Stomach (tissue), 4 donors: ENCODE results near the gene NARS2.

Experiments
- EP300 ChIP-seq: sonication (generic); formaldehyde crosslinking; IDR thresholded peaks from one replicate; pipeline ENCODE4 v1.6.1; 2017; ENCODE audit warnings: antibody characterized with exemption
- POLR2A ChIP-seq, 4 donors: fragments of 450-650 bp; IDR thresholded peaks; one replicate each; pipeline ENCODE4 v1.6.1; 2016; ENCODE audit warnings: antibody characterized with exemption in 4 of 4, control low read depth in 2 of 4, mild to moderate bottlenecking in 1 of 4, moderate library complexity in 1 of 4
- POLR2AphosphoS5 ChIP-seq, 3 donors: sonication (generic); formaldehyde crosslinking; IDR thresholded peaks; one replicate each; pipeline ENCODE4 v1.6.1; 2016; ENCODE audit warnings: antibody characterized with exemption in 3 of 3
- TF ChIP-seq, protein P1 (sequence below), 7 experiments: fragments of 450-650 bp in 4 of 7; fragments of 200-600 bp in 3 of 7; sonication (generic) in 3 of 7; IDR thresholded peaks; one replicate each; pipeline ENCODE4 v1.5.1; 2016 to 2019; ENCODE audit warnings: antibody characterized with exemption in 7 of 7, control low read depth in 2 of 7, mild to moderate bottlenecking in 1 of 7

DNA sequence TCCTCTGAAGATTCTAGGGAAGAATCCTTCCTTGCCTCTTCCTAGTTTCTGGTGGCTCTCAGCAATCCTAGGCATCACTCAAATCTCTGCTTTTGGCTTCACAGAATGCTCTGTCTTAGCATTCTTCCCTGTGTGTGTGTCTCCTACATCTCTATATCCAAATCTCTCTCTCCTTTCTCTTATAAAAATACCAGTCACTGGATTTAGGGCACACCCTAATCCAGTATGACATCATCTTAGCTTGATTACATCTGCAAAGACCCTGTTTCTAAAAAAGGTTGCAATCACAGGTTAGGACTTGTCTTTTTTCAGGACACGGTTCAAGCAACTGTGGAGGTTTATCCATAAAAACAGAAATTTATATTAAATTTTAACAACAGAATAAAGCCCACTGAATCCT, 54.4 kb downstream of the NARS2 start:
- TF ChIP-seq, protein P1, sequence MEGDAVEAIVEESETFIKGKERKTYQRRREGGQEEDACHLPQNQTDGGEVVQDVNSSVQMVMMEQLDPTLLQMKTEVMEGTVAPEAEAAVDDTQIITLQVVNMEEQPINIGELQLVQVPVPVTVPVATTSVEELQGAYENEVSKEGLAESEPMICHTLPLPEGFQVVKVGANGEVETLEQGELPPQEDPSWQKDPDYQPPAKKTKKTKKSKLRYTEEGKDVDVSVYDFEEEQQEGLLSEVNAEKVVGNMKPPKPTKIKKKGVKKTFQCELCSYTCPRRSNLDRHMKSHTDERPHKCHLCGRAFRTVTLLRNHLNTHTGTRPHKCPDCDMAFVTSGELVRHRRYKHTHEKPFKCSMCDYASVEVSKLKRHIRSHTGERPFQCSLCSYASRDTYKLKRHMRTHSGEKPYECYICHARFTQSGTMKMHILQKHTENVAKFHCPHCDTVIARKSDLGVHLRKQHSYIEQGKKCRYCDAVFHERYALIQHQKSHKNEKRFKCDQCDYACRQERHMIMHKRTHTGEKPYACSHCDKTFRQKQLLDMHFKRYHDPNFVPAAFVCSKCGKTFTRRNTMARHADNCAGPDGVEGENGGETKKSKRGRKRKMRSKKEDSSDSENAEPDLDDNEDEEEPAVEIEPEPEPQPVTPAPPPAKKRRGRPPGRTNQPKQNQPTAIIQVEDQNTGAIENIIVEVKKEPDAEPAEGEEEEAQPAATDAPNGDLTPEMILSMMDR (IDR thresholded peaks at IDR 0.05) = no peak
- TF ChIP-seq POLR2AphosphoS5 (IDR thresholded peaks at IDR 0.05) (no peak), POLR2A (IDR thresholded peaks at IDR 0.05) (no peak), EP300 (no peak)
